ENCODE measurements around the gene NFYC. TPM values are rescaled to one million over a fixed set of nuclear protein-coding genes. Genes with fewer than 3 reads are reported as not detected.
A peak's percentile ranks its signal among the peaks of the same experiment; 100 is the strongest.

Gene NFYC
- total and polyA plus RNA-seq, 2 of the 8 experiments (the other 6 are each of a cell fraction or from before 2014, with no cell fraction given) = 54.1 to 124 TPM

DNA sequence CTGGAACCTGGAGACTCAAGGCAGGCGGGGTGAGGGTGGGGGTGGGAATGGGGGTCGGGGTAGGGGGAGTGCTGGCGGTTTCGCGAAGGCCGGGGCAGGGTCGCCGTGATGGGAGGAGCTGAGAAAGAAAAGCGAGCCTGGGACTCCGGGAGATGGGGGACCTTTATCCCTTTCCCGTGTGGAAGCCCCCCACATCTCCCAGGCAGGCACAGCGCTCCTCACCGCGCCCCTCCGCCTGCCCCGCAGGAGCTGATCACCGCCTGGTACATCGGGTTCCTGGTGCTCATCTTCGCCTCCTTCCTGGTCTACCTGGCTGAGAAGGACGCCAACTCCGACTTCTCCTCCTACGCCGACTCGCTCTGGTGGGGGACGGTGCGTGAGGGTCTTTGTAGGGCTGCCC is 127.6 kb downstream of the NFYC start:
- DNase-seq (ENCODE audit: low read depth in 1 of 2, low spot score in 2 of 2) (no peak), FAIRE-seq (no peak)
- Histone ChIP-seq H3K18ac (ENCODE audit: extremely low read depth, low read length) (no peak overlapping the region; the same call in 1 of the 2 replicates), H3K23ac (ENCODE audit: insufficient read length) (no peak overlapping the region), H3K4me3 (ENCODE audit: extremely low read depth in 1 of 4, insufficient read depth in 2 of 4, low read depth in 3 of 4, low read length in 4 of 4) (peak overlapping the region; percentile 19 to 76 (median 63); a peak in 6 of 8 replicates), H3K14ac (ENCODE audit: insufficient read length) (no peak overlapping the region), H3K27ac (ENCODE audit: low read depth, low read length) (no peak overlapping the region), H3K36me3 (ENCODE audit: control insufficient read depth in 2 of 4, insufficient read depth in 4 of 4, low read length in 3 of 4) (no peaks in the 10 kb centered on the region), H2BK12ac (ENCODE audit: low read depth, low read length) (peak overlapping the region; percentile 80; the same call in 1 of the 2 replicates), H4K8ac (ENCODE audit: extremely low read depth, insufficient read depth, low read length) (no peak overlapping the region; the same call in 1 of the 2 replicates), H4K91ac (replicated peaks; ENCODE audit: insufficient read length, low read length) (peak overlapping the region; percentile 94), H3K9ac (replicated peaks in 1 of 4; ENCODE audit: extremely low read depth in 1 of 4, low read depth in 3 of 4, low read length in 3 of 4) (peak overlapping the region in 1 of 4 experiments; percentile 12; a peak in 1 of 7 replicates), H2BK120ac (replicated peaks; ENCODE audit: low read depth, low read length) (no peak overlapping the region), H2BK5ac (ENCODE audit: low read depth, low read length) (0 out of 2 replicates have a peak overlapping the region, but pooled peaks have one; percentile 35), H3K23me2 (ENCODE audit: low read depth, low read length) (peaks cover 7% of the 10 kb centered on the region; the same call in 1 of the 2 replicates), H4K5ac (ENCODE audit: insufficient read length, low read depth, low read length) (no peak overlapping the region), H2BK20ac (ENCODE audit: low read length) (no peak overlapping the region), H3K79me2 (ENCODE audit: control insufficient read depth in 1 of 2, insufficient read depth in 2 of 2, low read length in 2 of 2) (no peaks in the 10 kb centered on the region), H2AFZ (ENCODE audit: low read length) (no peak overlapping the region), H3K27me3 (replicated peaks in 1 of 4; ENCODE audit: control insufficient read depth in 3 of 4, extremely low read depth in 1 of 4, insufficient read depth in 3 of 4, low read length in 3 of 4) (peaks cover 0 to 5% (median 2%) of the 10 kb centered on the region in 4 experiments; a peak in 3 of 7 replicates), H2AK5ac (ENCODE audit: low read depth, low read length) (peak overlapping the region; percentile 82; the same call in 1 of the 2 replicates), H2BK15ac (ENCODE audit: low read length) (no peak overlapping the region; the same call in 1 of the 2 replicates), H3K4ac (replicated peaks; ENCODE audit: insufficient read length, low read depth, low read length) (no peak overlapping the region), H3K56ac (replicated peaks; ENCODE audit: insufficient read length, low read depth, low read length) (no peak overlapping the region), H3K4me2 (ENCODE audit: insufficient read depth in 1 of 2, low read depth in 2 of 2, low read length in 2 of 2) (peak overlapping the region; percentile 80 to 92), H3K4me1 (replicated peaks in 1 of 4; ENCODE audit: control insufficient read depth in 3 of 4, insufficient read depth in 4 of 4, low read length in 3 of 4) (peaks cover 0 to 8% (median 5%) of the 10 kb centered on the region in 4 experiments; a peak in 5 of 7 replicates), H4K20me1 (replicated peaks in 1 of 2; ENCODE audit: control insufficient read depth in 1 of 2, insufficient read depth in 2 of 2, low read length in 2 of 2) (no peaks in the 10 kb centered on the region), H3K79me1 (ENCODE audit: low read depth, low read length) (no peaks in the 10 kb centered on the region), H3K9me3 (ENCODE audit: insufficient read depth in 2 of 2, low read depth in 1 of 2, low read length in 1 of 2) (no peaks in the 10 kb centered on the region)
- POLR2A ChIA-PET (ENCODE audit: partially characterized antibody) = interaction anchor here (1.3 kb wide), 2 partner anchors 9 to 43 kb away, joined by 4 to 5 read pairs; partner anchors contain the start of gene CITED4
- CTCF ChIA-PET (ENCODE audit: partially characterized antibody) = interaction anchor here (0.6 to 5.7 kb wide), 8 partner anchors 8 to 150 kb away, joined by 3 to 36 read pairs (median 3); no protein-coding TSS in a partner anchor
- TF ChIP-seq RXRA (IDR thresholded peaks at IDR 0.05; ENCODE audit: insufficient read depth, low read depth, low read length) = no peak
- no peak for TF ChIP-seq JUN (IDR thresholded peaks at IDR 0.05; ENCODE audit: low read depth, low read length)
- TF ChIP-seq ASH2L (IDR thresholded peaks at IDR 0.05; ENCODE audit: low read length) = no peak
- no peak for TF ChIP-seq SP4 (IDR thresholded peaks at IDR 0.05; ENCODE audit: low read length)
- TF ChIP-seq SAP30 (IDR thresholded peaks at IDR 0.05; ENCODE audit: insufficient read depth, insufficient replicate concordance, low read length) = no peak
- no peak for TF ChIP-seq PHF8 (conservative IDR thresholded peaks at IDR 0.05; ENCODE audit: low read depth, low read length)
- WGBS, 2 experiments (ENCODE audit: extremely low coverage in 1 of 2, insufficient coverage in 1 of 2, insufficient read length in 1 of 2, insufficient replicate concordance in 2 of 2, low coverage in 1 of 2, low lambda C conversion rate in 2 of 2, missing lambda C conversion rate in 1 of 2) = 53% methylated on average over 11 of the region's 26 CpGs; no CpG with 5 or more reads in 1 of the 2 experiments
